Prostate gland (tissue), 2 donors: ENCODE data around the gene IL24. TPM values are rescaled to one million over a fixed set of nuclear protein-coding genes. Genes with fewer than 3 reads are reported as not detected.
A peak's percentile ranks its signal among the peaks of the same experiment; 100 is the strongest.

Experiments
- DNase-seq: peaks from one replicate; pipeline ENCODE4 v3.0.0-alpha.2; 2019; ENCODE audit warnings: low spot score
- H3K27ac ChIP-seq, 2 donors: fragments of 200-600 bp; sonication (generic); 2 replicates each; pipeline ENCODE4 v1.5.1; 2017 to 2019
- H3K27me3 ChIP-seq: fragments of 200-600 bp; sonication (generic); replicated peaks from 2 replicates; pipeline ENCODE4 v1.5.1; 2019; ENCODE audit not compliant: insufficient read depth
- H3K36me3 ChIP-seq, 2 donors: fragments of 200-600 bp; sonication (generic); 1 replicate in 1 of 2; 2 replicates in 1 of 2; pipeline versions ENCODE4 v1.5.1 to v1.8.1; 2017 to 2019
- H3K4me1 ChIP-seq: fragments of 200-600 bp; sonication (generic); replicated peaks from 2 replicates; pipeline ENCODE4 v1.5.1; 2019
- H3K4me3 ChIP-seq, 2 donors: fragments of 200-600 bp; sonication (generic); 2 replicates each; pipeline ENCODE4 v1.5.1; 2017 to 2019
- H3K9me3 ChIP-seq: fragments of 200-600 bp; sonication (generic); 2 replicates; pipeline ENCODE4 v1.5.1; 2017
- POLR2A ChIP-seq: fragments of 450-650 bp; IDR thresholded peaks from one replicate; pipeline ENCODE4 v1.6.1; 2016; ENCODE audit warnings: antibody characterized with exemption, mild to moderate bottlenecking
- POLR2AphosphoS5 ChIP-seq: sonication (generic); formaldehyde crosslinking; IDR thresholded peaks from one replicate; pipeline ENCODE4 v1.6.1; 2017; ENCODE audit warnings: antibody characterized with exemption
- WGBS: methylation state at CpG from one replicate; pipeline ENCODE4 v1.1.5; 2018; 5-methylcytosine and 5-hydroxymethylcytosine counted together
- intact Hi-C: fragments of 100-400 bp; cut with DNase I; formaldehyde crosslinking; loops from one replicate; pipeline ENCODE4 v1.14.2; 2022
- total RNA-seq, 2 donors: library from RNA; depleted of rRNA; stranded (reverse); fragments of >200 nt; gene quantifications; one replicate each; pipeline ENCODE4 v1.1.0, GENCODE V29; 2016
- TF ChIP-seq, protein P1 (sequence below), 4 experiments: fragments of 200-600 bp in 2 of 4; fragments of 450-650 bp in 2 of 4; sonication (generic) in 2 of 4; IDR thresholded peaks; 1 replicate in 3 of 4; 2 replicates in 1 of 4; pipeline ENCODE4 v1.5.1; 2016 to 2019; ENCODE audit warnings: antibody characterized with exemption in 4 of 4, mild to moderate bottlenecking in 2 of 4, moderate library complexity in 2 of 4

IL24 gene
- total RNA-seq, 2 donors from 2014 or later, result not detected

DNA sequence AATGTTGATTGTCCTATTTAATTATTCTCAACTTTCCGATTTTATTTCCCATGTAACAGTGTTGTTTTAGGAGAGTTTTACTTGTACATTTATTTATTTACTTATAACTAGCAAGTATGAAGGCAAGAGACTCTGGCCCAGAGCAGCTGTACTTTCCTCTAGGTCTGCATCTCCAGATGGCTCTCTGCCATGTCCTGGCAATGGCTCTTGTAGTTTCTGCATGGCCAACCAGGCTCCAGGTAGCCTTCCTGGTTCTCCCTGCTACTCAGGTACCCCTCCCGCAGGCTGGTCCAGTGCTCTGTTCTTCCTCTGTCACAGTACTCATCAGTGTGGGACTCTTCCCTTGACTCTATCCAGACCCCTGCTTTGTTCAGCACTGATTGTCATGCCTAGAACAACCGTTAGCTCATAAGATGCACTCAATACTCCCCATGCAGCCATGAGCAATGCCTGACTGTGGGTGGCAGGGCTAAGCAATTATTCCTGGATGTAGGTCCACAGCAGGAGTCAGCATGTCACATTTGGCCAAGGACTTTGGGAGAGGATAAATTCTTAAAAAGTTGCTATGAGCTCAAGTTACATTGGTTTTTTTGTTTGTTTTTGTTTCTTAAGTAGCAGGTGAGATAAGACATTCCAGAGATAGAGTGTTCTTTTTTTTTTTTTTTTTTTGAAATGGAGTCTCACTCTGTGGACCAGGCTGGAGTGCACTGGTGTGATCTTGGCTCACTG lies 42.7 kb upstream of the IL24 start:
- no peaks in the 10 kb centered on the region for H3K4me1 ChIP-seq
- no peak overlapping the region for H3K27ac ChIP-seq
- 65% methylated on average over 3 of the region's 3 CpGs for WGBS
- intact Hi-C loops, result no loop called here
- DNase-seq, result peak; percentile 19
- no peaks in the 10 kb centered on the region for H3K36me3 ChIP-seq
- H3K9me3 ChIP-seq, result no peaks in the 10 kb centered on the region
- no peak overlapping the region for H3K4me3 ChIP-seq
- H3K27me3 ChIP-seq, result no peaks in the 10 kb centered on the region
- no peak for TF ChIP-seq POLR2AphosphoS5
- TF ChIP-seq POLR2A, result no peak
- TF ChIP-seq, protein P1, sequence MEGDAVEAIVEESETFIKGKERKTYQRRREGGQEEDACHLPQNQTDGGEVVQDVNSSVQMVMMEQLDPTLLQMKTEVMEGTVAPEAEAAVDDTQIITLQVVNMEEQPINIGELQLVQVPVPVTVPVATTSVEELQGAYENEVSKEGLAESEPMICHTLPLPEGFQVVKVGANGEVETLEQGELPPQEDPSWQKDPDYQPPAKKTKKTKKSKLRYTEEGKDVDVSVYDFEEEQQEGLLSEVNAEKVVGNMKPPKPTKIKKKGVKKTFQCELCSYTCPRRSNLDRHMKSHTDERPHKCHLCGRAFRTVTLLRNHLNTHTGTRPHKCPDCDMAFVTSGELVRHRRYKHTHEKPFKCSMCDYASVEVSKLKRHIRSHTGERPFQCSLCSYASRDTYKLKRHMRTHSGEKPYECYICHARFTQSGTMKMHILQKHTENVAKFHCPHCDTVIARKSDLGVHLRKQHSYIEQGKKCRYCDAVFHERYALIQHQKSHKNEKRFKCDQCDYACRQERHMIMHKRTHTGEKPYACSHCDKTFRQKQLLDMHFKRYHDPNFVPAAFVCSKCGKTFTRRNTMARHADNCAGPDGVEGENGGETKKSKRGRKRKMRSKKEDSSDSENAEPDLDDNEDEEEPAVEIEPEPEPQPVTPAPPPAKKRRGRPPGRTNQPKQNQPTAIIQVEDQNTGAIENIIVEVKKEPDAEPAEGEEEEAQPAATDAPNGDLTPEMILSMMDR (IDR thresholded peaks at IDR 0.05), result no peak

DNA sequence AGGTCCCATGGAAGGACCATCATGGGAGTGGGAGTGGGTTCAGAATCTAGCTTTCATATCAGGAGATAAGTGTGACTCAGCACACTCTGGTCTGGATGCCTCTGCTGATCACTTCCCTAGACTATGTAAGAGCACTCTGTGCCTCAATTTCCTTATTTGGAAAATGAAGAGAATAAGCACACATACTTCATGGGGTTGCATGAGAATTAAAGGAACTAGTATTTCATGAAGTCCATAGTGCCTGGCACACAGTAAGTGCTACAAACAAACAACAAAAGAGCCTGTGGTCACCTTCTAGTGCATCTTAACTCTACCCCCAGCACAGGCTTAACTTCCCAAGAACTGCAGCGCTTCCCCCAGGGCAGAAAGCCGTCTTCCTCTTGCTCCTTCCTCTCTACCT lies 41.4 kb upstream of the IL24 start:
- H3K27ac ChIP-seq, result no peak overlapping the region
- intact Hi-C loops, result no loop called here
- H3K9me3 ChIP-seq, result no peaks in the 10 kb centered on the region
- no peaks in the 10 kb centered on the region for H3K36me3 ChIP-seq
- no peak overlapping the region for H3K4me3 ChIP-seq
- no peak for DNase-seq
- no peaks in the 10 kb centered on the region for H3K4me1 ChIP-seq
- no peaks in the 10 kb centered on the region for H3K27me3 ChIP-seq
- WGBS, result 92% methylated on average over 2 of the region's 2 CpGs
- TF ChIP-seq, protein P1 (IDR thresholded peaks at IDR 0.05), result no peak
- TF ChIP-seq POLR2AphosphoS5, result no peak
- TF ChIP-seq POLR2A, result no peak

DNA sequence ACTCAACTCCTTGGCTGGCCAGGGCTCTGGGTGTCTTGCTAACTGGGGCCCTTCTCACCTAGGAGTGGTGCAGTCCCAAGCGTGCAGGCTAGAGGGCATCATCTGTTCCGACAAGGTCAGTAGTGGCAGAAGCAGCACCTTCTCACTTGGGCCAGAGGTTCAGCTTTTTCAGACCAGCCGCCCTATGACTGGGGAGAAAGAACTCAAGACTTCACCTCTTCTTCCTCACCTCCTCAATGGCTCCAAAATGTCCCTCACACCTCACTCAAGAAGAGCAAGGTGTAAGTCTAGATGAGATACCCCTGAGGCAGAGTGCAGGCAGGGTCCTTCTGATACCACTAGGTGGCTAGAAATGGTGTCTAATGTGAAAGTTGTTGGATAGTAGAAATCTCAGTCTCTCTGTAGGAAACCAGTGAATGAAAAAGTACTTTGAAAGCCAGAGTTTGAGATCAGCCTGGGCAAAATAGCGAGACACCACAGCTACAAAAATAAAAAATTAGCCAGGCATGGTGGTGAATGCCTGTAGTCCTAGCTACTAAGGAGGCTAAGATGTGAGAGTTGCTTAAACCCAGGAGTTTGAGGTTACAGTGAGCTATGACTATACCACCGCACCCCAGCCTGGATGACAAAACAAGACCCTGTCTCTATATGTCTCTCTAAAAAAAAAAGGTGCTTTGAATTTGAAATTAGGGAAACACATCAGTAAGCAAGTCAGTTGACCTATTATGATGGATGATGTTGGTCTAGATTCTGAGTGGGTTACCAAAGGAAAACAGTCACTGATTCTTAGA lies 40.4 kb upstream of the IL24 start:
- Histone ChIP-seq H3K4me3 (no peak overlapping the region), H3K9me3 (no peaks in the 10 kb centered on the region), H3K4me1 (no peaks in the 10 kb centered on the region), H3K27ac (no peak overlapping the region), H3K27me3 (no peaks in the 10 kb centered on the region), H3K36me3 (no peaks in the 10 kb centered on the region)
- TF ChIP-seq, protein P1 (IDR thresholded peaks at IDR 0.05), result no peak
- TF ChIP-seq POLR2AphosphoS5 (no peak), POLR2A (no peak)
- WGBS, result 95% methylated on average over 5 of the region's 5 CpGs
- no peak for DNase-seq
- intact Hi-C loops, result no loop called here

DNA sequence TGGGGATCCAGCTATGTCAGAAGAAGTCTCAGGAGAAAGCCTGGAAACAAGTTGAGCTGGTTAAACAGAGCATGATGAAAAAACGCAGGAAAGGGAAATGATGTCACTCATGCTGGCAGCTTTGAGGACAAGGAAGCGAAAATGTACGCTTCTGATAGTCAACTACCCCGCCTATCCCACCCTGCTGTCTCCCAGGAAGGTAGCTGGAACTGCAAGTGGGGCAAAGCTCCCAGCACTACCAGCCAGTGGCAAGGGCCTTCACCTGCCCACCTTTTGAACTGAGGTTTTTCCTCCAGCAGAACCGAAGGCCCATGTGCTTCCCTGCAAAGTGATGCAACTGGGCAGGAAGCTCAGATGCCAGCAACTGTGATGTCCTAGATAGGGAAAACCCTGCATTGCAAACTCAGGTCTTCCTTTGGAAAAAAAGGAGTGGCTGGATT lies 38.1 kb upstream of the IL24 start:
- H3K36me3 ChIP-seq, result no peaks in the 10 kb centered on the region
- no peaks in the 10 kb centered on the region for H3K4me1 ChIP-seq
- WGBS, result 71% methylated on average over 5 of the region's 5 CpGs
- no peak for DNase-seq
- H3K4me3 ChIP-seq, result no peak overlapping the region
- no peaks in the 10 kb centered on the region for H3K9me3 ChIP-seq
- no peak overlapping the region for H3K27ac ChIP-seq
- intact Hi-C loops, result no loop called here
- no peaks in the 10 kb centered on the region for H3K27me3 ChIP-seq
- TF ChIP-seq, protein P1 (IDR thresholded peaks at IDR 0.05), result no peak
- no peak for TF ChIP-seq POLR2AphosphoS5
- no peak for TF ChIP-seq POLR2A
